ENCODE results near the gene HAS3. TPM values are rescaled to one million over a fixed set of nuclear protein-coding genes. Genes with fewer than 3 reads are reported as not detected.

Gene HAS3
- total RNA-seq, 1 experiment from 2014 or later: 140 TPM

GRCh38 chr16:69064764-69065313 is 40.6 kb upstream of the HAS3 start:
- peak overlapping the region; percentile 62 for H3K4me2 ChIP-seq (ENCODE audit: low read length)
- no peaks in the 10 kb centered on the region for H3K9me3 ChIP-seq (ENCODE audit: control insufficient read depth in 1 of 2, insufficient read depth in 1 of 2, low read depth in 1 of 2, low read length in 2 of 2)
- H3K36me3 ChIP-seq (ENCODE audit: control insufficient read depth in 1 of 2, insufficient read depth in 2 of 2, low read length in 2 of 2): no peaks in the 10 kb centered on the region
- no TSS peak for BruUV-seq (replicated peaks)
- H3K4me3 ChIP-seq (replicated peaks in 1 of 2; ENCODE audit: low read depth in 1 of 2, low read length in 2 of 2): peak overlapping the region in 1 of 2 experiments; percentile 4; a peak in 1 of 4 replicates
- ChIA-PET POLR2A (interaction anchor here (1.2 to 3.9 kb wide), 2 partner anchors 8 to 12 kb away, joined by 3 to 30 read pairs; no protein-coding TSS in a partner anchor), RAD21 (ENCODE audit: low non-redundant PET in 1 of 2, low total read pairs in 2 of 2, uncharacterized antibody in 2 of 2, unreplicated experiment in 2 of 2) (interaction anchor here in 1 of 2 experiments (0.9 kb wide), 1 partner anchor 70 kb away, joined by 3 read pairs; no protein-coding TSS in a partner anchor), CTCF (interaction anchor here (0.8 to 1.5 kb wide), 2 partner anchors 9 to 13 kb away, joined by 3 to 6 read pairs; no protein-coding TSS in a partner anchor)
- ATAC-seq (peak; percentile 19; the same call in 1 of the 2 replicates), DNase-seq (ENCODE audit: low read depth, low spot score) (no peak)
- H3K27me3 ChIP-seq (ENCODE audit: insufficient read depth, low read length): no peaks in the 10 kb centered on the region
- peak overlapping the region; percentile 61 for H3K9ac ChIP-seq (ENCODE audit: low read length)
- TF ChIP-seq REST (IDR thresholded peaks at IDR 0.05; ENCODE audit: low read depth) (no peak), SIN3A (IDR thresholded peaks at IDR 0.05; ENCODE audit: low read depth) (no peak), CBX3 (IDR thresholded peaks at IDR 0.05; ENCODE audit: low read depth) (peak; percentile 46; the same call in 1 of the 2 replicates)
- TF ChIP-seq, protein P1, sequence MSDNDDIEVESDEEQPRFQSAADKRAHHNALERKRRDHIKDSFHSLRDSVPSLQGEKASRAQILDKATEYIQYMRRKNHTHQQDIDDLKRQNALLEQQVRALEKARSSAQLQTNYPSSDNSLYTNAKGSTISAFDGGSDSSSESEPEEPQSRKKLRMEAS (IDR thresholded peaks at IDR 0.05): peak; percentile 35
- H3K79me2 ChIP-seq (ENCODE audit: insufficient read depth, low read length): no peaks in the 10 kb centered on the region
- H3K9me2 ChIP-seq (ENCODE audit: insufficient read depth): no peaks in the 10 kb centered on the region
- intact Hi-C loops (cut with micrococcal nuclease): no loop called here
- peaks cover 59 to 84% of the 10 kb centered on the region in 2 experiments for H3K4me1 ChIP-seq (ENCODE audit: control insufficient read depth in 1 of 2, insufficient read depth in 2 of 2, low read length in 2 of 2)
- H3K27ac ChIP-seq (ENCODE audit: low read depth, low read length): peak overlapping the region; percentile 62
- H2AFZ ChIP-seq (ENCODE audit: low read depth, low read length, poor library complexity, severe bottlenecking): no peak overlapping the region
- no peaks in the 10 kb centered on the region for H4K20me1 ChIP-seq (ENCODE audit: insufficient read depth)

Data from HCT116 (cell line).